SK-N-SH treated with all-trans-retinoic acid at 6 μM for 48 hours (cell line): ENCODE results near the gene EGLN2.

ENCODE experiments used
- BACH2 ChIP-seq: fragments of 250-450 bp; sonication (Bioruptor Pico); IDR thresholded peaks from 2 replicates; pipeline ENCODE4 v1.9.0; 2021; ENCODE audit warnings: mild to moderate bottlenecking, borderline replicate concordance
- GLIS3 ChIP-seq: fragments of 250-450 bp; sonication (Bioruptor Pico); IDR thresholded peaks from 2 replicates; pipeline ENCODE4 v1.5.0; 2020; ENCODE audit warnings: mild to moderate bottlenecking, moderate library complexity
- RARB ChIP-seq: fragments of 250-450 bp; sonication (Bioruptor Pico); IDR thresholded peaks from 2 replicates; pipeline ENCODE4 v1.8.0; 2021; ENCODE audit warnings: mild to moderate bottlenecking, moderate library complexity
- SNAI2 ChIP-seq: fragments of 250-450 bp; sonication (Bioruptor Pico); IDR thresholded peaks from 2 replicates; pipeline ENCODE4 v1.5.0; 2020; ENCODE audit warnings: mild to moderate bottlenecking, moderate library complexity
- ZC3H10 ChIP-seq: fragments of 250-450 bp; sonication (Bioruptor Pico); IDR thresholded peaks from 2 replicates; pipeline ENCODE4 v1.5.1; 2021; ENCODE audit warnings: mild to moderate bottlenecking, moderate library complexity
- ZFP3 ChIP-seq: fragments of 250-450 bp; sonication (Bioruptor Pico); IDR thresholded peaks from 2 replicates; pipeline ENCODE4 v1.5.0; 2020; ENCODE audit warnings: mild to moderate bottlenecking, moderate library complexity
- ZFP30 ChIP-seq: fragments of 450-650 bp; formaldehyde crosslinking; IDR thresholded peaks from 2 replicates; pipeline ENCODE4 v1.5.0; 2022; ENCODE audit warnings: mild to moderate bottlenecking, moderate library complexity
- ZNF565 ChIP-seq: fragments of 450-650 bp; formaldehyde crosslinking; conservative IDR thresholded peaks from 2 replicates; pipeline ENCODE4 v1.5.0; 2020; ENCODE audit warnings: low read depth, mild to moderate bottlenecking, moderate library complexity
- ZNF8 ChIP-seq: fragments of 450-650 bp; formaldehyde crosslinking; IDR thresholded peaks from 2 replicates; pipeline ENCODE4 v1.5.0; 2020; ENCODE audit warnings: mild to moderate bottlenecking, moderate library complexity
- TF ChIP-seq, protein P1 (sequence below): fragments of 250-450 bp; sonication (Bioruptor Pico); IDR thresholded peaks from 2 replicates; pipeline ENCODE4 v1.5.0; 2020; ENCODE audit warnings: mild to moderate bottlenecking, moderate library complexity
- TF ChIP-seq, protein P2 (sequence below): fragments of 250-450 bp; sonication (Bioruptor Pico); IDR thresholded peaks from 2 replicates; pipeline ENCODE4 v1.8.0; 2020; ENCODE audit warnings: mild to moderate bottlenecking, moderate library complexity, borderline replicate concordance

DNA sequence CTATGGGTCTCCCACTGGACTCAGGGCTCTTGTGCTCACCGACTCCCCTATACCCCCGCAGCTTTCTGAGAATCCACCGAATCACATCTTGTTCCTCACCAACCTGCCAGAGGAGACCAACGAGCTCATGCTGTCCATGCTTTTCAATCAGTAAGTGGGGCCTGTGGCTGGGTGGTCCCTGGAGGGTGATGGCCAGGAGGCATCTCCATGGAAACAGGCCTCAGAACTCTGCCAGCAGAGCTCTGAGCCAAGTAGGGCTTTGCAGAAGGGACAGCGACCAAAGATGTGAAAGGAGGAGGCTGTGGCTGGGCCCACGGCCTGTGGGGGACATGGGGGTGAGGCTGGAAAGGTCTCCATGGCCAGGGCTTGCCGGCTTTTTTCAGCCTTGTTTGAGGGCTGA is 35.5 kb upstream of the EGLN2 start:
- TF ChIP-seq BACH2 (CRISPR knock-in tag) (no peak), ZNF565 (CRISPR knock-in tag) (no peak), ZC3H10 (CRISPR knock-in tag) (no peak), RARB (CRISPR knock-in tag) (no peak), ZFP30 (CRISPR knock-in tag) (no peak), GLIS3 (no peak), ZNF8 (no peak), ZFP3 (CRISPR knock-in tag) (no peak), SNAI2 (CRISPR knock-in tag) (no peak)
- TF ChIP-seq, protein P1, sequence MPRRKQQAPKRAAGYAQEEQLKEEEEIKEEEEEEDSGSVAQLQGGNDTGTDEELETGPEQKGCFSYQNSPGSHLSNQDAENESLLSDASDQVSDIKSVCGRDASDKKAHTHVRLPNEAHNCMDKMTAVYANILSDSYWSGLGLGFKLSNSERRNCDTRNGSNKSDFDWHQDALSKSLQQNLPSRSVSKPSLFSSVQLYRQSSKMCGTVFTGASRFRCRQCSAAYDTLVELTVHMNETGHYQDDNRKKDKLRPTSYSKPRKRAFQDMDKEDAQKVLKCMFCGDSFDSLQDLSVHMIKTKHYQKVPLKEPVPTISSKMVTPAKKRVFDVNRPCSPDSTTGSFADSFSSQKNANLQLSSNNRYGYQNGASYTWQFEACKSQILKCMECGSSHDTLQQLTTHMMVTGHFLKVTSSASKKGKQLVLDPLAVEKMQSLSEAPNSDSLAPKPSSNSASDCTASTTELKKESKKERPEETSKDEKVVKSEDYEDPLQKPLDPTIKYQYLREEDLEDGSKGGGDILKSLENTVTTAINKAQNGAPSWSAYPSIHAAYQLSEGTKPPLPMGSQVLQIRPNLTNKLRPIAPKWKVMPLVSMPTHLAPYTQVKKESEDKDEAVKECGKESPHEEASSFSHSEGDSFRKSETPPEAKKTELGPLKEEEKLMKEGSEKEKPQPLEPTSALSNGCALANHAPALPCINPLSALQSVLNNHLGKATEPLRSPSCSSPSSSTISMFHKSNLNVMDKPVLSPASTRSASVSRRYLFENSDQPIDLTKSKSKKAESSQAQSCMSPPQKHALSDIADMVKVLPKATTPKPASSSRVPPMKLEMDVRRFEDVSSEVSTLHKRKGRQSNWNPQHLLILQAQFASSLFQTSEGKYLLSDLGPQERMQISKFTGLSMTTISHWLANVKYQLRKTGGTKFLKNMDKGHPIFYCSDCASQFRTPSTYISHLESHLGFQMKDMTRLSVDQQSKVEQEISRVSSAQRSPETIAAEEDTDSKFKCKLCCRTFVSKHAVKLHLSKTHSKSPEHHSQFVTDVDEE (CRISPR knock-in tag), result no peak
- TF ChIP-seq, protein P2, sequence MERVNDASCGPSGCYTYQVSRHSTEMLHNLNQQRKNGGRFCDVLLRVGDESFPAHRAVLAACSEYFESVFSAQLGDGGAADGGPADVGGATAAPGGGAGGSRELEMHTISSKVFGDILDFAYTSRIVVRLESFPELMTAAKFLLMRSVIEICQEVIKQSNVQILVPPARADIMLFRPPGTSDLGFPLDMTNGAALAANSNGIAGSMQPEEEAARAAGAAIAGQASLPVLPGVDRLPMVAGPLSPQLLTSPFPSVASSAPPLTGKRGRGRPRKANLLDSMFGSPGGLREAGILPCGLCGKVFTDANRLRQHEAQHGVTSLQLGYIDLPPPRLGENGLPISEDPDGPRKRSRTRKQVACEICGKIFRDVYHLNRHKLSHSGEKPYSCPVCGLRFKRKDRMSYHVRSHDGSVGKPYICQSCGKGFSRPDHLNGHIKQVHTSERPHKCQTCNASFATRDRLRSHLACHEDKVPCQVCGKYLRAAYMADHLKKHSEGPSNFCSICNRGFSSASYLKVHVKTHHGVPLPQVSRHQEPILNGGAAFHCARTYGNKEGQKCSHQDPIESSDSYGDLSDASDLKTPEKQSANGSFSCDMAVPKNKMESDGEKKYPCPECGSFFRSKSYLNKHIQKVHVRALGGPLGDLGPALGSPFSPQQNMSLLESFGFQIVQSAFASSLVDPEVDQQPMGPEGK, result no peak
